Mammary epithelial cell (primary cell): ENCODE data around the gene FSTL1.

Experiments used
- CTCF ChIP-seq, 2 donors: IDR thresholded peaks in 1 of 2; conservative IDR thresholded peaks in 1 of 2; 2 replicates each; pipeline ENCODE4 v1.5.1; 2011 to 2012; ENCODE audit warnings: inconsistent platforms in 2 of 2, low read length in 2 of 2, mild to moderate bottlenecking in 2 of 2, control low read depth in 1 of 2, low read depth in 1 of 2; ENCODE audit not compliant: insufficient read depth in 1 of 2; ENCODE audit errors: extremely low read depth in 1 of 2
- EZH2 ChIP-seq: IDR thresholded peaks from 2 replicates; pipeline ENCODE4 v1.6.1; 2012; ENCODE audit warnings: low read length, inconsistent platforms, borderline replicate concordance

GRCh38 chr3:120443626-120444123 is 7.1 kb downstream of the FSTL1 start:
- TF ChIP-seq CTCF (conservative IDR thresholded peaks at IDR 0.05 in 1 of 2, IDR thresholded peaks at IDR 0.05 in 1 of 2; ENCODE audit: extremely low read depth in 1 of 2, insufficient read depth in 1 of 2, low read depth in 1 of 2, low read length in 2 of 2) (no peak), EZH2 (no peak)
